Forelimb muscle (tissue), 1 donor: ENCODE data around the gene ERGIC1. TPM values are rescaled to one million over a fixed set of nuclear protein-coding genes. Genes with fewer than 3 reads are reported as not detected.

Source experiments
- DNase-seq: peaks from one replicate; pipeline ENCODE4 v3.0.0-alpha.2; 2013; ENCODE audit warnings: low read depth
- polyA plus RNA-seq: library from polyadenylated mRNA; unstranded; fragments of 120-200 nt; gene quantifications from one replicate; pipeline ENCODE4 v1.2.1, GENCODE V29; 2013; ENCODE audit not compliant: insufficient read length

ERGIC1 gene
- polyA plus RNA-seq, 1 donor: 83.4 TPM

GRCh38 chr5:172901788-172902496, 67.9 kb downstream of the ERGIC1 start:
- DNase-seq: no peak

- DNase-seq: no peak
These were observed 68.7 kb downstream of the ERGIC1 start for GRCh38 chr5:172902497-172903472.

- no peak for DNase-seq
These were observed 69.7 kb downstream of the ERGIC1 start for GRCh38 chr5:172903790-172904189.

GRCh38 chr5:172904312-172904642, 70.2 kb downstream of the ERGIC1 start:
- DNase-seq: no peak

- no peak for DNase-seq
These were observed 70.7 kb downstream of the ERGIC1 start for GRCh38 chr5:172904643-172905345.

GRCh38 chr5:172905346-172906140, 71.5 kb downstream of the ERGIC1 start:
- no peak for DNase-seq

- DNase-seq: no peak
These were observed 72.4 kb downstream of the ERGIC1 start for GRCh38 chr5:172906436-172906835.

GRCh38 chr5:172906888-172907287, 72.8 kb downstream of the ERGIC1 start:
- DNase-seq: no peak

GRCh38 chr5:172907657-172908056, 73.6 kb downstream of the ERGIC1 start:
- DNase-seq: no peak

GRCh38 chr5:172908662-172909061, 74.6 kb downstream of the ERGIC1 start:
- DNase-seq: no peak

GRCh38 chr5:172909931-172910502, 76.0 kb downstream of the ERGIC1 start:
- no peak for DNase-seq

GRCh38 chr5:172910828-172911627, 77.0 kb downstream of the ERGIC1 start:
- DNase-seq: no peak

GRCh38 chr5:172911628-172911880, 77.5 kb downstream of the ERGIC1 start:
- no peak for DNase-seq

- DNase-seq: no peak
These were observed 77.9 kb downstream of the ERGIC1 start for GRCh38 chr5:172911976-172912375.

- DNase-seq: no peak
These were observed 79.2 kb downstream of the ERGIC1 start for GRCh38 chr5:172913117-172913850.

GRCh38 chr5:172915514-172915913, 81.5 kb downstream of the ERGIC1 start:
- DNase-seq: no peak

- DNase-seq: no peak
These were observed 84.6 kb downstream of the ERGIC1 start for GRCh38 chr5:172918421-172919371.
